Activated T-cell treated with anti-CD3 and anti-CD28 coated beads for 24 hours (primary cell): ENCODE data around the gene EMP2.
"Not testable (repeated sequence)": the region's sequence is repeated elsewhere in the genome, so short reads cannot be mapped to it uniquely, and the experiment has no call there.

Source experiments
- DNase-seq: peaks from one replicate; pipeline ENCODE4 v3.0.0-alpha.2; 2020; ENCODE audit warnings: low read depth

Gene EMP2

GRCh38 chr16:10521681-10522274, 58.6 kb downstream of the EMP2 start:
- DNase-seq = peak; percentile 30

GRCh38 chr16:10520869-10521578, 59.4 kb downstream of the EMP2 start:
- no peak for DNase-seq

GRCh38 chr16:10519929-10520868, 60.2 kb downstream of the EMP2 start:
- no peak for DNase-seq

GRCh38 chr16:10519297-10519696, 61.1 kb downstream of the EMP2 start:
- no peak for DNase-seq

- DNase-seq = no peak
Observed at GRCh38 chr16:10518479-10519041, 61.8 kb downstream of the EMP2 start.

- no peak for DNase-seq
Observed at GRCh38 chr16:10517868-10518267, 62.5 kb downstream of the EMP2 start.

- peak; percentile 23 for DNase-seq
Observed at GRCh38 chr16:10514369-10515055, 65.9 kb downstream of the EMP2 start.

GRCh38 chr16:10511829-10512228, 68.6 kb downstream of the EMP2 start:
- DNase-seq = no peak

- no peak for DNase-seq
Observed at GRCh38 chr16:10510279-10510678, 70.1 kb downstream of the EMP2 start.

- DNase-seq = peak; percentile 64
Observed at GRCh38 chr16:10509534-10510025, 70.8 kb downstream of the EMP2 start.

GRCh38 chr16:10505286-10505685, 75.1 kb downstream of the EMP2 start:
- DNase-seq = not testable (repeated sequence)

- no peak for DNase-seq
Observed at GRCh38 chr16:10504404-10504885, 76.0 kb downstream of the EMP2 start.

- no peak for DNase-seq
Observed at GRCh38 chr16:10502776-10503175, 77.6 kb downstream of the EMP2 start.

- no peak for DNase-seq
Observed at GRCh38 chr16:10501016-10501607, 79.3 kb downstream of the EMP2 start.

GRCh38 chr16:10500582-10500981, 79.8 kb downstream of the EMP2 start:
- no peak for DNase-seq

GRCh38 chr16:10497132-10498101, 83.0 kb downstream of the EMP2 start:
- no peak for DNase-seq

GRCh38 chr16:10495031-10495345, 85.4 kb downstream of the EMP2 start:
- no peak for DNase-seq

GRCh38 chr16:10494343-10495030, 85.9 kb downstream of the EMP2 start:
- no peak for DNase-seq

- DNase-seq = no peak
Observed at GRCh38 chr16:10493276-10493675, 87.1 kb downstream of the EMP2 start.
